PC-3 (cell line): Measurements from ENCODE around the gene RABGAP1L.

Source experiments
- EZH2 ChIP-seq: fragments of 300-600 bp; sonication (generic); IDR thresholded peaks from one replicate; pipeline ENCODE4 v1.6.1; 2017; ENCODE audit warnings: antibody characterized with exemption, mild to moderate bottlenecking, low read length; ENCODE audit not compliant: unreplicated experiment
- TF ChIP-seq, protein P1 (sequence below): fragments of 300-600 bp; sonication (generic); conservative IDR thresholded peaks from 2 replicates; pipeline ENCODE4 v1.5.1; 2017; ENCODE audit warnings: antibody characterized with exemption, low read depth, mild to moderate bottlenecking, low read length

- TF ChIP-seq, protein P1, sequence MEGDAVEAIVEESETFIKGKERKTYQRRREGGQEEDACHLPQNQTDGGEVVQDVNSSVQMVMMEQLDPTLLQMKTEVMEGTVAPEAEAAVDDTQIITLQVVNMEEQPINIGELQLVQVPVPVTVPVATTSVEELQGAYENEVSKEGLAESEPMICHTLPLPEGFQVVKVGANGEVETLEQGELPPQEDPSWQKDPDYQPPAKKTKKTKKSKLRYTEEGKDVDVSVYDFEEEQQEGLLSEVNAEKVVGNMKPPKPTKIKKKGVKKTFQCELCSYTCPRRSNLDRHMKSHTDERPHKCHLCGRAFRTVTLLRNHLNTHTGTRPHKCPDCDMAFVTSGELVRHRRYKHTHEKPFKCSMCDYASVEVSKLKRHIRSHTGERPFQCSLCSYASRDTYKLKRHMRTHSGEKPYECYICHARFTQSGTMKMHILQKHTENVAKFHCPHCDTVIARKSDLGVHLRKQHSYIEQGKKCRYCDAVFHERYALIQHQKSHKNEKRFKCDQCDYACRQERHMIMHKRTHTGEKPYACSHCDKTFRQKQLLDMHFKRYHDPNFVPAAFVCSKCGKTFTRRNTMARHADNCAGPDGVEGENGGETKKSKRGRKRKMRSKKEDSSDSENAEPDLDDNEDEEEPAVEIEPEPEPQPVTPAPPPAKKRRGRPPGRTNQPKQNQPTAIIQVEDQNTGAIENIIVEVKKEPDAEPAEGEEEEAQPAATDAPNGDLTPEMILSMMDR = no peak
- TF ChIP-seq EZH2 = no peak
Observed at GRCh38 chr1:174167265-174167803, 8.0 kb downstream of the RABGAP1L start.
